Activated CD4-positive, CD25-positive, alpha-beta regulatory T cell treated with anti-CD3 and anti-CD28 coated beads, Interleukin-2, amount 50 U/mL, for 24 hours (primary cell): ENCODE measurements around the gene LILRA2.
"Not testable (repeated sequence)": the region's sequence is repeated elsewhere in the genome, so short reads cannot be mapped to it uniquely, and the experiment has no call there.

ENCODE experiments used
- ATAC-seq, 2 donors: fragments of 150-1000 bp; cut with Tn5 transposase; one replicate each; pipeline ENCODE4 v1.10.0; 2021; ENCODE audit warnings: mild to moderate bottlenecking in 1 of 2, moderate library complexity in 1 of 2

The LILRA2 gene

DNA sequence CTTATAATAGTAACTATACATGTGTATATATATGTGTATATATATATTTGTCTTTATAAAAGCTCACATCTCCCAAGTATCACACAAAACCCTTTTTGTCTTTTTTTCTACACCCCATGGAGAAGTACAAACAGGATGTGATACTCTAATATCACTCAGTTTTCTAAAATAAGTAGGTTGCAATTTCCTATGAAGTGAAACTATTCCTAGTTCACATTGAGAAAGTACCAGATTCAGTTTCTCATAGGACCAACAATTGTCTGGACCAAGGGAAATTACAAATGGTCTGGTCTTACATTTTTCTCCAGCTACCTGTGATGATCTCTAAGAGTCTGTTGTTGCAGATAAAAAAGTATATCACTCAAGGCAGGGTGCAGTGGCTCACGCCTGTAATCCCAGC, 38.8 kb downstream of the LILRA2 start:
- ATAC-seq: no peak

DNA sequence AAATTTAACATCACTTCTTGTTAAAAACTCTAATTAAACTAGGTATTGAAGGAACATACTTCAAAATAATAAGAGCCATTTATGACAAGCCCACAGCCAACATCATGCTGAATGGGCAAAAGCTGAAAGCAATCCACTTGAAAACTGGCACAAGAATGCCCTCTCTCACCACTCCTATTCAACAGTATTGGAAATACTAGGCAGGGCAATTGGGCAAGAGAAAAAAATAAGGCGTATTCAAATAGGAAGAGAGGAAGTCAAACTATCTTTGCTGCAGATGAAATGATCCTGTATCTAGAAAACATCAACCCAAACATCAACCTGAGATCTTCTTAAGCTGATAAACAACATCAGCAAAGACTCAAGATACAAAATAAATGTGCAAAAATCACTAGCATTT, 41.1 kb downstream of the LILRA2 start:
- no peak for ATAC-seq

DNA sequence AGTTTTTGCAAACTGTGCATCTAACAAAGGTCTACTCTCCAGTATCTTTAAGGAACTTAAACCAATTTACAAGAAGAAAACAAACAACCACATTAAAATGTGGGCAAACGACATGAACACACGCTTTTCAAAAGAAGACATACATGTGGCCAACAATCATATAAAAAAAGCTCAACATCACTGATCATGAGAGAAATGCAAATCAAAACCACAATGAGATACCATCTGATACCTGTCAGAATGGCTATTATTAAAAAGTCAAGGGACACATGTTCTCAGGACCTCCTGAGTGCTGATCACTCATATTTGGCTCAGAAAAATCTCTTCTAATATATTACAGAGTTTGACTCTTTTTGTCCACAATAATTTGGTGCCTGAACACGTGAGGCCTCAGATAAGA, 42.5 kb downstream of the LILRA2 start:
- no peak for ATAC-seq

DNA sequence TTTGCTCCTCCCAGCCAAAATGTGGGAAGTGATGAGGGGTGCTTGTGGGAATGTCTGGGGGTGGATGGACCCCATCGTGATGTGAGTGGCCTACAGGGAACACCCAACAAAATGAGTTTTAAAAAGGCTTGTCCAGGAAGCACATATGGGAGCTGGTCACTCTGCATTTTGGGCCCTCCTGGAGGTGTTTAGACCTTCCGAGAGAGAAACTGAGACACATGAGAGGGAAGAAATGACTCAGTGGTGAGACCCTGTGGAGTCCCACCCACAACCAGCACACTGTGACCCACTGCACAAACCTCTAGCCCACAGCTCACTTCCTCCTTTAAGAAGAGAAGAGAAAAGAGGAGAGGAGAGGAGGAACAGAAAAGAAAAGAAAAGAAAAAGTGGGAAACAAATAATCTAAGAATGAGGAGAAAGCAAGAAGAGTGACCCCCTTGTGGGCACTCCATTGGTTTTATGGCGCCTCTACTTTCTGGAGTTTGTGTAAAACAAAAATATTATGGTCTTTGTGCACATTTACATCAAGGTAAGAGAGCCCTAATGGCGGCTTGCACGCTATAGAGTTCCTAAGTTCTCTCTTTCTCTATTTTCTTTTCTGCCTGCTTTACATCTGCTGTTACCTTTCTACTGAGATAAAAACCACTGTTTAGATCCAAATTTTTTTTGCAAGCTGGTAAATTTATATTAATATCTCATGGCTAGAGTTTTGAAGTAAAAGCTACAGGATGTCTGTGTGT, 43.4 kb downstream of the LILRA2 start:
- ATAC-seq: no peak

DNA sequence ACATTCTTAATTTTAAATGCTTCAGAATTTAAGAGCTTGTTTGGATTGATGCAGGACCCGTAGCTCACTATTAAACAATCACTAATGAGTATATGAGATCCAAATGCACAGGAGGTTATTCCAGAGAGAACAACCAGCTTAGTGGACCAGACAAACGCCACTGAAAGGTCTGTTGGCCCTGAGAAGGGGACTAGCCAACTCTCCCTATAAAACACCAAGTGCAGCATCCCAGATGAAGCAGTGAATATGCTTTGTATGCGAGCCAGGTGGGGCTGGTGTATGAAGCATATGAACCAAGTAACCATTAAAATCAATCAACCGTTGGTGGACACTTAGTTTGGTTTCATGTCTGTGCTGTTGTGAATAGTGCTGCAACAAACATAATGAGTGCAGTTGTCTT, 46.9 kb downstream of the LILRA2 start:
- ATAC-seq: no peak

DNA sequence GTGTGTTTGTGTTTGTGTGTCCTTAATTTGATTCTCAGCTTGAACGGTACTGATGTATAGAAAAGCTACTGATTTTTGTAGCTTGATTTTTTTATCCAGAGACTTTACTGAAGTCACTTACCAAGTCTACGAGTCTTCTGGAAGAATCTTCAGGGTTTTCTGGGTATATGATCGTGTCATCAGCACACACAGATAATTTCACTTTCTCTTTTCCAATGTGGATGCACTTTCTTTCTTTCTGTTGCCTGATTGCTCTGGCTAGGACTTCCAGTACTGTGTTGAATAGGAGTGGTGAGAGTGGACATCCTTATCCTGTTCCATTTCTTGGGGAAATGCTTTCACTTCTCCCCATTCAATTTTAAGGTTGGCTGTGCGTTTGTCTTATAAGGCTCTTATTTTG, 48.8 kb downstream of the LILRA2 start:
- no peak for ATAC-seq

DNA sequence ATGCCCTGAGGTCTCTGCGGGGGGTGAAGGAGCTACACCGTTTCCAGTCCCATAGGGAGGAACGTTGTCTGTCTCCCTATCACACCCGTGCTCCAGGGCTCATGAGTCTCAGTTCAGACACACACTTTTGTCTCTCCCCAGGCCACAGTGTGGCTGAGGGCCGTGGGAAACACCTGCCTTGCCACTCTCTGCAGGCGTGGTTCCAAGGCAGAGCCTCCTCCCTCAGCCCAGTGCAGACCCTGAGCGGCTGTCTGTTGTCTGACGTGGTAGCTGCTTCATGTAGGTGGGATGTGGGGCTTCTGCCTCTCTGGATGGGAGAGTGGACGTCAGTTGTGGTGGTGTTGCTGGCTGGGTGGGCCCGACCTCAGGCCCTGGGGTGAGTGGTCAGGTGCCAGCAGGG, 50.6 kb downstream of the LILRA2 start:
- ATAC-seq: peak; percentile 21 to 33

DNA sequence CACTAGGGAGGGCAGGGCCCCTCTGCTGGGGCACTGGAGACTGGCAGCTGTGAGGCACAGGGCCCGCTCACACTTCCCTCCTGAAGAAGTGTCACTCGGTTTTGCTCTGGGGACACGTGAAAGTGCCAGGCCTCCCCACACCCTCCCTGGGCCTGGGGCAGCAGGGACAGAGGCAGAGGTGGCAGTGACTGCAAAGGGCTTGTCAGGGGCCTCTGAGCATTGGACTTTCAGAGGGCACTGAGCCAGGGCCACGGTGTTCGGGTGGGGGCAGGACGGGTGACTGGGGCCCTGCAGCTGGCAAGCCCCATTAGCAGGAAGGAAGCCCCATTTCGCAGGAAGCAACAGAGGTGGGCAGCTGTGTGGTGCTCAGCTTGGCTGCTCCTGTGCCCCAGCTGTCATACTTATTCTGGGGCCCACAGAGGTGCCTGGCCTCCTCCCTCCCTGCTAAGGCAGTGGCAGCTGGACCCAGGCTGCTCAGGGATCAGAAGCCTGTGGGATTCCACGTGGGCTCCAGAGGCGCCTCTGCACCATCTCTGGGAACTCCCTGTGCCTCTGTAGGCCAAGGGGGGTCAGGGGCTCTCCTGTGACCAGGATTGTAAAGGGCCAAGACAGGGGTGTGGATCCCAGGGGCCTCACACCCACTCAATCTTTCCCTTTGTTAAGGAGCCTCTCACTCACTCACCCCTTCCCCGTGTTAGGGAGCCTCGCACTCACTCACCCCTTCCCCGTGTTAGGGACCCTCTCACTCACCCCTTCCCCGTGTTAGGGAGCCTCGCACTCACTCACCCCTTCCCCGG, 51.5 kb downstream of the LILRA2 start:
- ATAC-seq: peak in 1 of 2 donors; percentile 33

DNA sequence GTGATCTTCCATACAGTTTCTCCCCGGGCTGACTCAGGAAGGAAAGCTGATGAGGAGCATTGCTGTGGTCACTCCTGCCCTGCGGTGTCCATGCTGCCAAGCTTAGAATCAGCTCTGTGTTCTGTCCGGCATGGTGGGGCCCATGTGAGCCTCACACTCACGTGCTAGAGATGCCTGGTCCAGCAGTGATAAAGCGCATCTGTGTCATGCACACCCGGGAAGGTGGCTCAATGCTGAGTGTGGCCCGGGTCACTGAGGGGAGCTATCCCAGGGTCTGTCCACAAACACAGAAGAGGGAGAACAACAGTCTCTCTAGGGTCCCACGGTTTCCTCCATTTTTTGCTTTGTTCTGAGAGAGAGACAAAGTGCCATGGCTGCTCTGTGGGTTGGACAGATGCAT, 53.2 kb downstream of the LILRA2 start:
- no peak for ATAC-seq

DNA sequence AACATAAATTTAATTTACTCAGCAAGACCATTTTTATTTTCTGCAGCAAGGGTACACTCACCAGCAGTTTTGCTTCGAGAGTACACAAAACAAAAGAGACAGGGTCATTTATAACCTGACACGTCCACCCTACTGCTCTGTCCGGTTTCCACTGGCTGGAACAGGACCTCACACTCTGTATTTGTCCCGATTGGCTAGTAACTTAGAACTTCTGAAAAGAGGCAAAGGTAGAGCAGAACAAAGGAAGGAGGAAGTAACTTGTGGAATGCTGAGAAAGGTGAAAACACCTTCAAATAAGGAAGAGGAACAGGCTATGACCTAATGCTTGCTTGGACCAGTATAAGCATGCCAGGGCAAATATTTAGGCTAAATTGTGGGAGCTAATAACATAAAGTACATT, 54.3 kb downstream of the LILRA2 start:
- not testable (repeated sequence) for ATAC-seq

DNA sequence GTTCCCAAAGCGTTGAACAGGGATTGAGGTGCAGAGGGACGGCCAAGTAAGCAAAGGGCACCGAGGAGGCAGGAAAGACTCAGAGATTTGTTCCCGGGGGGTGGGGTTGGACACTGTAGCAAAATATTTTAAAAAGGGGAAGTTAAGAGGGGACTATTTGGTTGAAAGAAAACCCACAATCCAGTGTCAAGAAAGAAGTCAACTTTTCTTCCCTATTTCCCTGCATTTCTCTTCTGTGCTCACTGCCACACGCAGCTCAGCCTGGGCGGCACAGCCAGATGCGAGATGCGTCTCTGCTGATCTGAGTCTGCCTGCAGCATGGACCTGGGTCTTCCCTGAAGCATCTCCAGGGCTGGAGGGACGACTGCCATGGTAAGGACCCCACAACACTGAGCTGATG, 56.7 kb downstream of the LILRA2 start, which contains the start of gene LILRB1:
TSS of gene LILRB1 (plus strand) at position 223 of the 400 bp plus-strand sequence. CDS start 590 bp downstream, outside the sequence.
- not testable (repeated sequence) for ATAC-seq

DNA sequence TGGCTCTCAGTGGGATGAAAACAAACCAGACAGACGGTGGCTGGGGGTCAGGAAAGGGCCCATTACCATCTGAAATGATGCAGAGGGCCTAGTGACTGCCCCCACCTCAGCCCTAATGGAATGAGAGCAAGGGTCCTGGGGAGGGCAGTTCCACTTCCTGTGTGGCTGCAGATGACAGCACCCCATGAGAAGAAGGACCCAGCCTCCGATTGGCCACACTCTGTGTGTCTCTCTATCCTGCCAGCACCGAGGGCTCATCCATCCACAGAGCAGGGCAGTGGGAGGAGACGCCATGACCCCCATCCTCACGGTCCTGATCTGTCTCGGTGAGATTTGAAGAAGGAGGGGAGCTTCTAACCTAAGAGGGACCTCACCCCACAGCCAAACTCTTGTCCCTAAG, 57.2 kb downstream of the LILRA2 start:
- no peak for ATAC-seq

DNA sequence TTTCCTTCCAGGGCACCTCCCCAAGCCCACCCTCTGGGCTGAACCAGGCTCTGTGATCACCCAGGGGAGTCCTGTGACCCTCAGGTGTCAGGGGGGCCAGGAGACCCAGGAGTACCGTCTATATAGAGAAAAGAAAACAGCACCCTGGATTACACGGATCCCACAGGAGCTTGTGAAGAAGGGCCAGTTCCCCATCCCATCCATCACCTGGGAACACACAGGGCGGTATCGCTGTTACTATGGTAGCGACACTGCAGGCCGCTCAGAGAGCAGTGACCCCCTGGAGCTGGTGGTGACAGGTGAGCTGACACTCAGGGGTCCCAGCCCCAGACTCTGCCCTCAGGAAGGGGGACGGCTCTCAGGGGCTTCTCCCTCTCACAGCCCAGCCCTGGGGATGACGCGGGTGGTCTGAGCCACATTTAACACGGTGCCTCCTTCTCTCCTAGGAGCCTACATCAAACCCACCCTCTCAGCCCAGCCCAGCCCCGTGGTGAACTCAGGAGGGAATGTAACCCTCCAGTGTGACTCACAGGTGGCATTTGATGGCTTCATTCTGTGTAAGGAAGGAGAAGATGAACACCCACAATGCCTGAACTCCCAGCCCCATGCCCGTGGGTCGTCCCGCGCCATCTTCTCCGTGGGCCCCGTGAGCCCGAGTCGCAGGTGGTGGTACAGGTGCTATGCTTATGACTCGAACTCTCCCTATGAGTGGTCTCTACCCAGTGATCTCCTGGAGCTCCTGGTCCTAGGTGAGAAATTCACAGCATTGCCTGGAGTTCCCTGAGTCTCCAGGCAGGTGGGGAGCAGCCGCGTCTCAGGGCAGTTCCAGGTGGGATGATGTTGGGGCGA, 58.1 kb downstream of the LILRA2 start:
- not testable (repeated sequence) for ATAC-seq

DNA sequence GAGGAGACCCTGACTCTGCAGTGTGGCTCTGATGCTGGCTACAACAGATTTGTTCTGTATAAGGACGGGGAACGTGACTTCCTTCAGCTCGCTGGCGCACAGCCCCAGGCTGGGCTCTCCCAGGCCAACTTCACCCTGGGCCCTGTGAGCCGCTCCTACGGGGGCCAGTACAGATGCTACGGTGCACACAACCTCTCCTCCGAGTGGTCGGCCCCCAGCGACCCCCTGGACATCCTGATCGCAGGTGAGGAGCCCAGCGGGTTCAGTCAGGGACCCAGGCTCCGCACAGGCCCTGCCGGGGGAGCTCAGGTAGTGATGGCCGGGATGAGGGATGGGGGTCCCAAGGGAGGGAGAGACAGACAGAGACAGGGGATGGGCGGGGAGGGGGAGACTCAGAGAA, 58.9 kb downstream of the LILRA2 start:
- not testable (repeated sequence) for ATAC-seq

DNA sequence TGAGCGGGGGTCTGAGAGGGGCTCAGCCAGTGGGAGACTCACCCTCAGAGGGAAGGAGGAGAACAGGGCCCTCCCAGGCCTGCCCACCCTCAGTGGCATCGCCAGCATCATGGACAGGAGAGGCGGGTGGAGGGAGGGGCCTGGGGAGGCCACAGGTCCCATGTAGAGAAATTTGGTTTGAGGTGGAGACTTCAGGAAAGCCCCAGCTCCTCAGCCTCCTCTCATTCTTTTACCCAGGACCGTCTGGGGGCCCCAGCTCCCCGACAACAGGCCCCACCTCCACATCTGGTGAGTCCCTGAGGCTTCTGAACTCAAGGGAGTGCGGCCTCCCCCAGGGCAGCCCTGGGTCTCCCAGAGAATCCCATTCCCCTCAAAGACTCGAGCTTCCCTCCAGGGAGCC, 59.8 kb downstream of the LILRA2 start:
- no peak for ATAC-seq

DNA sequence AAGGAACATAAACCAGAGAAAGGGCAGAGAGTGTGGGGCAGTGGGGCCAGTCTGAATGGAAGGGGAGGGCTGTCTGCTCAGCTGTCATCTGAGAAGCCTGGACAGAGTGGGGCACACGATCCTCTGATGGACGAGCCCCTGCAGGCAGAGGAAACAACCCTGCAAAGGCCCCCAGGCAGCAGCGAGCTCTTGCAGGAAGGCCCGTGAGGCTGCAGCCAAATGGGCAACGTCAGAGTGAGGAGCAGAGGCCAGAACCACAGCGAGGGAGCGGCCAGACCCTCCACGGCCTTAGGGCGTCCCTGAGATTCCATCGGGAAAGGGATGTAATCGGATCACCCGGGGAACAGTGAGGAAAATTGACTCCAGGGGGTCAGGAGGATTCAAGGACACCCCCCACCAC, 62.5 kb downstream of the LILRA2 start:
- not testable (repeated sequence) for ATAC-seq

DNA sequence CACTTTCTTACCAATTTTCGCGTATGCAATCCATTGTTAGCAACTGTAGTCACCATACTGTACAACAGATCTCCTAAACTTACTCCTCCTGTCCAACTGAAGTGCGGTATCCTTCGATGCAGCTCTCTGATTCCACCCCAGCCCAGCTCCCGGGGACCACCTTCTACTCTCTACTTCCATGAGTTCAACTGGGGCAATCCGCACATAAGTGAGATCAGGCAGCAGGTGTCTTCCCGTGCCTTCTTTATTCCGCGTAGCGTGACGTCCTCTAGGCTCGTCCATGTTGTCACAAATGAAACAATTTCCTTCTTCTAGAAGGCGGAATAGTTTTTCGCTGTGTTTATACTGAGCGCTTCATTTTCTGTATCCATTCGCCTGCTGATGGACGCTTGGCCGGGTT, 65.1 kb downstream of the LILRA2 start:
- ATAC-seq: no peak
